ENCODE data around the gene PRRC1. TPM values are rescaled to one million over a fixed set of nuclear protein-coding genes. Genes with fewer than 3 reads are reported as not detected.

PRRC1 gene
- total and polyA plus RNA-seq, 12 donors: 13.3 to 30.6 (median 22.7) TPM

- Histone ChIP-seq H3K4me3 (no peak overlapping the region), H3K9me3 (peaks cover 0 to 12% (median 0%) of the 10 kb centered on the region in 11 donors), H3K4me1 (no peaks in the 10 kb centered on the region), H3K36me3 (no peaks in the 10 kb centered on the region), H3K27ac (peak overlapping the region in 1 of 10 donors; percentile 0), H3K27me3 (no peaks in the 10 kb centered on the region)
- 59 to 76% methylated on average over 3 of the region's 3 CpGs for WGBS, 2 donors
- ATAC-seq (peak in 7 of 8 donors; percentile 58 to 96 (median 80)), DNase-seq (peak in 1 of 2 donors; percentile 7)
- TF ChIP-seq CTCF (IDR thresholded peaks at IDR 0.05): peak in 4 of 9 donors; percentile 8 to 36 (median 20)
- intact Hi-C loops (cut with DNase I): no loop called here
These were observed 65.4 kb downstream of the PRRC1 start for GRCh38 chr5:127582773-127583370.

- Histone ChIP-seq H3K27ac (no peak overlapping the region), H3K27me3 (no peaks in the 10 kb centered on the region), H3K4me3 (no peak overlapping the region), H3K36me3 (no peaks in the 10 kb centered on the region), H3K4me1 (no peaks in the 10 kb centered on the region), H3K9me3 (peaks cover 0 to 3% (median 0%) of the 10 kb centered on the region in 11 donors)
- 86 to 92% methylated on average over 1 of the region's 1 CpG for WGBS, 2 donors
- ATAC-seq (no peak), DNase-seq (no peak)
- no peak for TF ChIP-seq CTCF (IDR thresholded peaks at IDR 0.05)
- intact Hi-C loops (cut with DNase I): no loop called here
These were observed 66.4 kb downstream of the PRRC1 start for GRCh38 chr5:127583866-127584265.

- no peaks in the 10 kb centered on the region for H3K9me3 ChIP-seq
- H3K4me3 ChIP-seq: no peak overlapping the region
- H3K4me1 ChIP-seq: no peaks in the 10 kb centered on the region
- 60 to 73% methylated on average over 3 of the region's 3 CpGs for WGBS, 2 donors
- ATAC-seq (no peak), DNase-seq (no peak)
- H3K36me3 ChIP-seq: no peaks in the 10 kb centered on the region
- intact Hi-C loops (cut with DNase I): no loop called here
- TF ChIP-seq CTCF (IDR thresholded peaks at IDR 0.05): no peak
- H3K27ac ChIP-seq: no peak overlapping the region
- no peaks in the 10 kb centered on the region for H3K27me3 ChIP-seq
These were observed 68.2 kb downstream of the PRRC1 start for GRCh38 chr5:127585661-127586060.

- TF ChIP-seq CTCF (IDR thresholded peaks at IDR 0.05): no peak
- no peak for DNase-seq
- Histone ChIP-seq H3K9me3 (no peaks in the 10 kb centered on the region), H3K4me3 (no peak overlapping the region), H3K4me1 (no peaks in the 10 kb centered on the region), H3K27ac (no peak overlapping the region), H3K36me3 (no peaks in the 10 kb centered on the region), H3K27me3 (no peaks in the 10 kb centered on the region)
- intact Hi-C loops (cut with DNase I): no loop called here
- 71 to 73% methylated on average over 5 of the region's 5 CpGs for WGBS, 2 donors
- no peak for ATAC-seq
These were observed 68.8 kb downstream of the PRRC1 start for GRCh38 chr5:127586066-127586770.

All from heart right ventricle (tissue), 16 donors.